ENCODE measurements around the gene PCDHA9.
"Not testable (repeated sequence)": the region's sequence is repeated elsewhere in the genome, so short reads cannot be mapped to it uniquely, and the experiment has no call there.

The PCDHA9 gene, protein sequence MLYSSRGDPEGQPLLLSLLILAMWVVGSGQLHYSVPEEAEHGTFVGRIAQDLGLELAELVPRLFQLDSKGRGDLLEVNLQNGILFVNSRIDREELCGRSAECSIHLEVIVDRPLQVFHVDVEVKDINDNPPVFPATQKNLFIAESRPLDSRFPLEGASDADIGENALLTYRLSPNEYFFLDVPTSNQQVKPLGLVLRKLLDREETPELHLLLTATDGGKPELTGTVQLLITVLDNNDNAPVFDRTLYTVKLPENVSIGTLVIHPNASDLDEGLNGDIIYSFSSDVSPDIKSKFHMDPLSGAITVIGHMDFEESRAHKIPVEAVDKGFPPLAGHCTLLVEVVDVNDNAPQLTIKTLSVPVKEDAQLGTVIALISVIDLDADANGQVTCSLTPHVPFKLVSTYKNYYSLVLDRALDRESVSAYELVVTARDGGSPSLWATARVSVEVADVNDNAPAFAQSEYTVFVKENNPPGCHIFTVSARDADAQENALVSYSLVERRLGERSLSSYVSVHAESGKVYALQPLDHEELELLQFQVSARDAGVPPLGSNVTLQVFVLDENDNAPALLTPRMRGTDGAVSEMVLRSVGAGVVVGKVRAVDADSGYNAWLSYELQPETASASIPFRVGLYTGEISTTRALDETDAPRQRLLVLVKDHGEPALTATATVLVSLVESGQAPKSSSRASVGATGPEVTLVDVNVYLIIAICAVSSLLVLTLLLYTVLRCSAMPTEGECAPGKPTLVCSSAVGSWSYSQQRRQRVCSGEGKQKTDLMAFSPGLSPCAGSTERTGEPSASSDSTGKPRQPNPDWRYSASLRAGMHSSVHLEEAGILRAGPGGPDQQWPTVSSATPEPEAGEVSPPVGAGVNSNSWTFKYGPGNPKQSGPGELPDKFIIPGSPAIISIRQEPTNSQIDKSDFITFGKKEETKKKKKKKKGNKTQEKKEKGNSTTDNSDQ

DNA sequence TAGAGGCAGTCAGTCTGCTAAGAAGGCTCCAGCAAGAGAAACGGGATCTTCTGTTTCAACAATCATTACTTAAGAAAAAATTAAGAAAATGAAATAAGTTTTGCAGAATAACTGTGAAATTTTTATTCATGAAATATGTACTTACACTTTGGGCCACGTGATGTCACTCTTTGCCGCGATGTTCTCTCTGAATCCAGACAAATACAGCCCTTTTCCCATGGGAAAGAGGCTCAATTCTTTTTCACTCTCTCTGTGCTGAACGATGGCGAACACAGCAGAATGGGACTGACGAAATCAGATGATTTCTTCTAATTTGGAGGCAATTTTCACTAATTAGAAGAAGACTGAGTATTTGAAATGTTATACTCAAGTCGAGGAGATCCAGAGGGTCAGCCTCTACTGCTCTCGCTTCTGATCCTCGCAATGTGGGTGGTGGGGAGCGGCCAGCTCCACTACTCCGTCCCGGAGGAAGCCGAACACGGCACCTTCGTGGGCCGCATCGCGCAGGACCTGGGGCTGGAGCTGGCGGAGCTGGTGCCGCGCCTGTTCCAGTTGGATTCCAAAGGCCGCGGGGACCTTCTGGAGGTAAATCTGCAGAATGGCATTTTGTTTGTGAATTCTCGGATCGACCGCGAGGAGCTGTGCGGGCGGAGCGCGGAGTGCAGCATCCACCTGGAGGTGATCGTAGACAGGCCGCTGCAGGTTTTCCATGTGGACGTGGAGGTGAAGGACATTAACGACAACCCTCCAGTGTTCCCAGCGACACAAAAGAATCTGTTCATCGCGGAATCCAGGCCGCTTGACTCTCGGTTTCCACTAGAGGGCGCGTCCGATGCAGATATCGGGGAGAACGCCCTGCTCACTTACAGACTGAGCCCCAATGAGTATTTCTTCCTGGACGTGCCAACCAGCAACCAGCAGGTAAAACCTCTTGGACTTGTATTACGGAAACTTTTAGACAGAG is at the start of gene PCDHA9:
PCDHA9 (plus strand) TSS at position 244 of the 964 bp plus-strand sequence; CDS start at position 358, 114 bp downstream.
- not testable (repeated sequence) for DNase-seq

GRCh38 chr5:140800816-140801493 is 47.2 kb upstream of the PCDHA9 start, which contains the start of gene PCDHA3:
TSS of gene PCDHA3 (plus strand) at chr5:140801057.
- no peak for DNase-seq

DNA sequence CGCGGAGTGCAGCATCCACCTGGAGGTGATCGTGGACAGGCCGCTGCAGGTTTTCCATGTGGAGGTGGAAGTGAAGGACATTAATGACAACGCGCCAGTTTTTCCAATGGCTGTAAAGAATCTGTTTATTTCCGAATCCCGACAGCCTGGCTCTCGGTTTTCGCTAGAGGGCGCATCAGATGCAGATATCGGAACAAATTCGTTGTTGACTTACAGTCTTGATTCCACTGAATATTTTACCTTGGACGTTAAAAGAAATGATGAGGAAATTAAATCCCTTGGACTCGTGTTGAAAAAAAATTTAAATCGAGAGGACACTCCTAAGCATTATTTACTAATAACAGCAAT is 46.7 kb upstream of the PCDHA9 start:
- DNase-seq: no peak

- not testable (repeated sequence) for DNase-seq
Measured at GRCh38 chr5:140802381-140802780, 45.8 kb upstream of the PCDHA9 start.

GRCh38 chr5:140802781-140803271 is 45.4 kb upstream of the PCDHA9 start:
- no peak for DNase-seq

DNA sequence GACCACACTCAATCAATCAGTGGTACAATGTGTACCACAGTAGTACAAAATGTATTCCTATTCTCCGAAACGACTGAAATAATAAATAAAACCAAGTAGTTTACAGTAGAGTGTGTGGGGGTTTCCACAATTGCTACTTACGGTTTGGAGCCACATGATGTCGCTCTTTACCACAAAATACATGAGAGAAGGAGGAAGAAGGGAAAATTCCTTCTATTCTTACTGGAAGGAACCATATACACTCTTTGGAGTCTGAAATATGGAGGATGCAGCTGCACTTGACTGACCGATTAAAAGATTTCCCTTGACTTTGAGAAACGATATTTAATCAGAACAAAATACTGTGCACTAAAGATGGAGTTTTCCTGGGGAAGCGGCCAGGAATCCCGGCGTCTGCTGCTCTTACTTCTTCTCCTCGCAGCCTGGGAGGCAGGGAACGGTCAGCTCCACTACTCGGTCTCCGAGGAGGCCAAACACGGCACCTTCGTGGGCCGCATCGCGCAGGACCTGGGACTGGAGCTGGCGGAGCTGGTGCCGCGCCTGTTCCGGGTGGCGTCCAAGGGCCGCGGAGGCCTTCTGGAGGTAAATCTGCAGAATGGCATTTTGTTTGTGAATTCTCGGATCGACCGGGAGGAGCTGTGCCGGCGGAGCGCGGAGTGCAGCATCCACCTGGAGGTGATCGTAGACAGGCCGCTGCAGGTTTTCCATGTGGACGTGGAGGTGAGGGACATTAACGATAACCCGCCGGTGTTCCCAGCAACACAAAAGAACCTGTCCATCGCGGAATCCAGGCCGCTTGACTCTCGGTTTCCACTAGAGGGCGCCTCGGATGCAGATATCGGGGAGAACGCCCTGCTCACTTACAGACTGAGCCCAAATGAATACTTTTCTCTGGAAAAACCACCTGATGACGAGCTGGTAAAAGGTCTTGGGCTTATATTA is 41.1 kb upstream of the PCDHA9 start, which contains the start of gene PCDHA4:
PCDHA4 (plus strand) TSS at position 235 of the 942 bp plus-strand sequence.
- DNase-seq: no peak

DNA sequence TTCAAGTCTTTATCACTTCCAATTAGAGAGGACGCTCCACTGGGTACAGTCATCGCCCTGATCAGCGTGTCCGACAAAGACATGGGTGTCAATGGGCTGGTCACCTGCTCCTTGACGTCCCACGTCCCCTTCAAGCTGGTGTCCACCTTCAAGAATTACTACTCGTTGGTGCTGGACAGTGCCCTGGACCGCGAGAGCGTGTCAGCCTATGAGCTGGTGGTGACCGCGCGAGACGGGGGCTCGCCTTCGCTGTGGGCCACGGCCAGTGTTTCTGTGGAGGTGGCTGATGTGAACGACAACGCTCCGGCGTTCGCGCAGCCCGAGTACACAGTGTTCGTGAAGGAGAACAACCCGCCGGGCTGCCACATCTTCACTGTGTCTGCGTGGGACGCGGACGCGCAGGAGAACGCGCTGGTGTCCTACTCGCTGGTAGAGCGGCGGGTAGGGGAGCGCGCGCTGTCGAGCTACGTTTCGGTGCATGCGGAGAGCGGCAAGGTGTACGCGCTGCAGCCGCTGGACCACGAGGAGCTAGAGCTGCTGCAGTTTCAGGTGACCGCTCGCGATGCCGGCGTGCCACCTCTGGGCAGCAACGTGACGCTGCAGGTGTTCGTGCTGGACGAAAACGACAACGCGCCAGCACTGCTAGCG is 39.8 kb upstream of the PCDHA9 start:
- DNase-seq: not testable (repeated sequence)

GRCh38 chr5:140808889-140809291 is 39.3 kb upstream of the PCDHA9 start:
- DNase-seq: no peak

DNA sequence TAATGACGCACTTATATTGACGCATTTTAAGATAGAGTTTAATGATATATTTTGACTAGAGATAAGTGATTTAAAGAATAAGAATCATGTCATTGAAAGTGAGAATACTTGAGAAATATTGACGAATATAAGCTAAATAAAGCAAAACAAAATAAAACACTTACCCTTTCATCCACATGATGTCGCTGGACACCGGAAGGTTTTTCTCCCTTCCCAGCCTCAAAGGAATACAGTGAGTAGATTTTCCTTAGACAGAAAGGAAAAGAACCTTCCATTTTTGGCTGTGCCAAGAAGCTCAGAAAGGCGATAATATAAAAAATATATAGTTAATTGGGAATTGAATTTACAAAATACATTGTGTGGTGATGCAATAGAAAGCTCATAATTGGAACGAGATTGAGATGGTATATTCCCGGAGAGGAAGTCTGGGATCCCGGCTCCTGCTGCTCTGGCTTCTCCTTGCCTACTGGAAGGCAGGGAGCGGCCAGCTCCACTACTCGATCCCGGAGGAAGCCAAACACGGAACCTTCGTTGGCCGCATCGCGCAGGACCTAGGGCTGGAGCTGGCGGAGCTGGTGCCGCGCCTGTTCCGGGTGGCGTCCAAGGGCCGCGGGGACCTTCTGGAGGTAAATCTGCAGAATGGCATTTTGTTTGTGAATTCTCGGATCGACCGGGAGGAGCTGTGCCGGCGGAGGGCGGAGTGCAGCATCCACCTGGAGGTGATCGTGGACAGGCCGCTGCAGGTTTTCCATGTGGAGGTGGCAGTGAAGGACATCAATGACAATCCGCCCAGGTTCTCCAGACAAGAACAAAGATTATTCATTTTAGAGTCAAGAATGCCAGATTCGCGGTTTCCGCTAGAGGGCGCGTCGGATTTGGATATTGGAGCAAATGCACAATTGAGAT is 26.6 kb upstream of the PCDHA9 start, which contains the start of gene PCDHA5:
PCDHA5 (plus strand) TSS at position 239 of the 906 bp plus-strand sequence.
- DNase-seq: peak; percentile 46

DNA sequence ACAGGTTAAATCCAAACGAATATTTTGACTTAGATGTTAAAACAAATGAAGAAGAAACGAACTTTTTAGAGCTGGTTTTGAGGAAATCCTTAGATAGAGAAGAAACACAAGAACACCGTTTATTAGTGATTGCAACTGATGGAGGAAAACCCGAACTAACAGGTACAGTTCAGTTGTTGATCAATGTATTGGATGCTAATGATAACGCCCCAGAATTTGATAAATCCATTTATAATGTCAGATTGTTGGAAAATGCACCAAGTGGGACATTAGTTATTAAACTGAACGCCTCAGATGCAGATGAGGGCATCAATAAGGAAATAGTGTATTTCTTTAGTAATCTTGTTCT is 25.9 kb upstream of the PCDHA9 start:
- no peak for DNase-seq

DNA sequence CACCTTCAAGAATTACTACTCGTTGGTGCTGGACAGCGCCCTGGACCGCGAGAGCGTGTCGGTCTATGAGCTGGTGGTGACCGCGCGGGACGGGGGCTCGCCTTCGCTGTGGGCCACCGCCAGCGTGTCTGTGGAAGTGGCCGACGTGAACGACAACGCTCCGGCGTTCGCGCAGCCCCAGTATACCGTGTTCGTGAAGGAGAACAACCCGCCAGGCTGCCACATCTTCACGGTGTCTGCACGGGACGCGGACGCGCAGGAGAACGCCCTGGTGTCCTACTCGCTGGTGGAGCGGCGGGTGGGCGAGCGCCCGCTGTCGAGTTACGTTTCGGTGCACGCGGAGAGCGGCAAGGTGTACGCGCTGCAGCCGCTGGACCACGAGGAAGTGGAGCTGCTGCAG is 25.2 kb upstream of the PCDHA9 start:
- not testable (repeated sequence) for DNase-seq

DNA sequence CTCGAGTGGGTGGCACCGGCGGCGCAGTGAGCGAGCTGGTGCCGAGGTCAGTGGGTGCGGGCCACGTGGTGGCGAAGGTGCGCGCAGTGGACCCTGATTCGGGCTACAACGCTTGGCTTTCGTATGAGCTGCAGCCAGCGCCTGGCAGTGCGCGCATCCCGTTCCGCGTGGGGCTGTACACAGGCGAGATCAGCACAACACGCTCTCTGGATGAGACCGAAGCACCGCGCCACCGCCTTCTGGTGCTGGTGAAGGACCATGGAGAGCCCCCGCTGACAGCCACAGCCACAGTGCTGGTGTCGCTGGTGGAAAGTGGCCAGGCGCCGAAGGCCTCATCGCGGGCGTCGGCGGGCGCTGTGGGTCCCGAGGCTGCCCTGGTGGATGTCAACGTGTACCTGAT is 24.7 kb upstream of the PCDHA9 start:
- DNase-seq: no peak

- no peak for DNase-seq
Measured at GRCh38 chr5:140827704-140828361, 20.3 kb upstream of the PCDHA9 start, which contains the start of gene PCDHA6. TSS of gene PCDHA6 (plus strand) at chr5:140827960. CDS start at chr5:140828092, 132 bp downstream.

- no peak for DNase-seq
Measured at GRCh38 chr5:140828362-140828737, 19.8 kb upstream of the PCDHA9 start.

GRCh38 chr5:140829511-140830501 is 18.4 kb upstream of the PCDHA9 start:
- not testable (repeated sequence) for DNase-seq

DNA sequence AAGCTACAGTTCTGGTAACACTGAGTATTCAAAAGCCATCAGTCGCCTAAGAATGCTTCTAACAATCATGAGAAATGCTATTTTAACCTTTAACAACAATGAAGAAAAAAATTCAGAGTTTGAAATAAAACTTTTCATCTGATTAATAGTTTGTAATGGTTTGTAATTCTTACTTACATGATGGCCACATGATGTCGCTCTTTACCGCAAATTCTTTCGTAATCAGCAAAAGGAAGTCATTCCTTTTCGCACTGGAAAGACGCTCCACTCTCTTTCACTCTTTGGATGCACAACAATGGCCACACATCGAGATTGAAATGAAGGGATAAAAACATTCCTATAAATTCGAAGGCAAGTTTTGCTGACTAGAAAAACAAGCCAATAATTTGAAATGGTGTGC is 14.2 kb upstream of the PCDHA9 start, which contains the start of gene PCDHA7:
PCDHA7 (plus strand) TSS at position 277 of the 400 bp plus-strand sequence; CDS start at position 392, 115 bp downstream.
- no peak for DNase-seq
